ENCODE results near the gene LKAAEAR1.

LKAAEAR1 gene

GRCh38 chr20:64076061-64076997, 7.9 kb downstream of the LKAAEAR1 start:
- Histone ChIP-seq H3K4me1 (ENCODE audit: insufficient read depth, low read length) (peaks cover 30% of the 10 kb centered on the region), H3K27me3 (ENCODE audit: insufficient read depth, low read length) (no peaks in the 10 kb centered on the region), H2AFZ (ENCODE audit: low read depth, low read length) (no peak overlapping the region), H3K4me3 (ENCODE audit: low read length) (no peak overlapping the region), H3K9me3 (ENCODE audit: low read length) (no peaks in the 10 kb centered on the region), H3K36me3 (ENCODE audit: insufficient read depth, low read length) (peaks cover 9% of the 10 kb centered on the region)

GRCh38 chr20:64075556-64075955, 8.6 kb downstream of the LKAAEAR1 start:
- H3K4me1 ChIP-seq (ENCODE audit: insufficient read depth, low read length), result peaks cover 24% of the 10 kb centered on the region
- H3K4me3 ChIP-seq (ENCODE audit: low read length), result no peak overlapping the region
- no peak overlapping the region for H2AFZ ChIP-seq (ENCODE audit: low read depth, low read length)
- no peaks in the 10 kb centered on the region for H3K27me3 ChIP-seq (ENCODE audit: insufficient read depth, low read length)
- no peaks in the 10 kb centered on the region for H3K9me3 ChIP-seq (ENCODE audit: low read length)
- peaks cover 9% of the 10 kb centered on the region for H3K36me3 ChIP-seq (ENCODE audit: insufficient read depth, low read length)

GRCh38 chr20:64074963-64075362, 9.2 kb downstream of the LKAAEAR1 start:
- H3K4me1 ChIP-seq (ENCODE audit: insufficient read depth, low read length), result peaks cover 18% of the 10 kb centered on the region
- no peaks in the 10 kb centered on the region for H3K27me3 ChIP-seq (ENCODE audit: insufficient read depth, low read length)
- no peaks in the 10 kb centered on the region for H3K9me3 ChIP-seq (ENCODE audit: low read length)
- no peak overlapping the region for H3K4me3 ChIP-seq (ENCODE audit: low read length)
- H3K36me3 ChIP-seq (ENCODE audit: insufficient read depth, low read length), result peaks cover 9% of the 10 kb centered on the region
- no peak overlapping the region for H2AFZ ChIP-seq (ENCODE audit: low read depth, low read length)

- H3K4me3 ChIP-seq (ENCODE audit: low read length), result no peak overlapping the region
- no peak overlapping the region for H2AFZ ChIP-seq (ENCODE audit: low read depth, low read length)
- no peaks in the 10 kb centered on the region for H3K9me3 ChIP-seq (ENCODE audit: low read length)
- H3K4me1 ChIP-seq (ENCODE audit: insufficient read depth, low read length), result peaks cover 16% of the 10 kb centered on the region
- peaks cover 11% of the 10 kb centered on the region for H3K36me3 ChIP-seq (ENCODE audit: insufficient read depth, low read length)
- H3K27me3 ChIP-seq (ENCODE audit: insufficient read depth, low read length), result no peaks in the 10 kb centered on the region
These were observed 9.9 kb downstream of the LKAAEAR1 start for GRCh38 chr20:64074184-64074789.

GRCh38 chr20:64073476-64074183, 10.6 kb downstream of the LKAAEAR1 start:
- Histone ChIP-seq H3K4me3 (ENCODE audit: low read length) (no peak overlapping the region), H3K9me3 (ENCODE audit: low read length) (no peaks in the 10 kb centered on the region), H3K4me1 (ENCODE audit: insufficient read depth, low read length) (peaks cover 9% of the 10 kb centered on the region), H3K27me3 (ENCODE audit: insufficient read depth, low read length) (no peaks in the 10 kb centered on the region), H3K36me3 (ENCODE audit: insufficient read depth, low read length) (peaks cover 11% of the 10 kb centered on the region), H2AFZ (ENCODE audit: low read depth, low read length) (no peak overlapping the region)

- Histone ChIP-seq H3K9me3 (ENCODE audit: low read length) (no peaks in the 10 kb centered on the region), H2AFZ (ENCODE audit: low read depth, low read length) (no peak overlapping the region), H3K27me3 (ENCODE audit: insufficient read depth, low read length) (no peaks in the 10 kb centered on the region), H3K4me3 (ENCODE audit: low read length) (no peak overlapping the region), H3K36me3 (ENCODE audit: insufficient read depth, low read length) (peaks cover 11% of the 10 kb centered on the region), H3K4me1 (ENCODE audit: insufficient read depth, low read length) (no peaks in the 10 kb centered on the region)
These were observed 11.6 kb downstream of the LKAAEAR1 start for GRCh38 chr20:64072498-64073063.

- H3K4me1 ChIP-seq (ENCODE audit: insufficient read depth, low read length), result no peaks in the 10 kb centered on the region
- no peak overlapping the region for H2AFZ ChIP-seq (ENCODE audit: low read depth, low read length)
- peaks cover 11% of the 10 kb centered on the region for H3K36me3 ChIP-seq (ENCODE audit: insufficient read depth, low read length)
- no peaks in the 10 kb centered on the region for H3K27me3 ChIP-seq (ENCODE audit: insufficient read depth, low read length)
- H3K4me3 ChIP-seq (ENCODE audit: low read length), result no peak overlapping the region
- H3K9me3 ChIP-seq (ENCODE audit: low read length), result no peaks in the 10 kb centered on the region
These were observed 12.6 kb downstream of the LKAAEAR1 start for GRCh38 chr20:64071341-64072332.

- no peaks in the 10 kb centered on the region for H3K27me3 ChIP-seq (ENCODE audit: insufficient read depth, low read length)
- H3K4me1 ChIP-seq (ENCODE audit: insufficient read depth, low read length), result no peaks in the 10 kb centered on the region
These were observed 13.8 kb downstream of the LKAAEAR1 start for GRCh38 chr20:64070244-64070993.

GRCh38 chr20:64069614-64070243, 14.5 kb downstream of the LKAAEAR1 start:
- H3K4me1 ChIP-seq (ENCODE audit: insufficient read depth, low read length), result peaks cover 4% of the 10 kb centered on the region
- H2AFZ ChIP-seq (ENCODE audit: low read depth, low read length), result no peak overlapping the region
- H3K9me3 ChIP-seq (ENCODE audit: low read length), result no peaks in the 10 kb centered on the region
- H3K36me3 ChIP-seq (ENCODE audit: insufficient read depth, low read length), result peaks cover 11% of the 10 kb centered on the region
- no peak overlapping the region for H3K4me3 ChIP-seq (ENCODE audit: low read length)
- H3K27me3 ChIP-seq (ENCODE audit: insufficient read depth, low read length), result no peaks in the 10 kb centered on the region

More at GRCh38 chr20:64070244-64070993, 13.8 kb downstream of the LKAAEAR1 start:
- Histone ChIP-seq H3K4me3 (ENCODE audit: low read length) (no peak overlapping the region), H3K36me3 (ENCODE audit: insufficient read depth, low read length) (peaks cover 11% of the 10 kb centered on the region), H2AFZ (ENCODE audit: low read depth, low read length) (no peak overlapping the region), H3K9me3 (ENCODE audit: low read length) (no peaks in the 10 kb centered on the region)

GRCh38 chr20:64069209-64069613, 15.0 kb downstream of the LKAAEAR1 start:
- Histone ChIP-seq H2AFZ (ENCODE audit: low read depth, low read length) (no peak overlapping the region), H3K4me3 (ENCODE audit: low read length) (no peak overlapping the region), H3K4me1 (ENCODE audit: insufficient read depth, low read length) (peaks cover 8% of the 10 kb centered on the region), H3K9me3 (ENCODE audit: low read length) (no peaks in the 10 kb centered on the region), H3K27me3 (ENCODE audit: insufficient read depth, low read length) (no peaks in the 10 kb centered on the region), H3K36me3 (ENCODE audit: insufficient read depth, low read length) (peaks cover 11% of the 10 kb centered on the region)

Measured in neuron (in vitro differentiated cells).